Naive B cell (primary cell): ENCODE data around the gene KLK8. TPM values are rescaled to one million over a fixed set of nuclear protein-coding genes. Genes with fewer than 3 reads are reported as not detected.

Experiments used
- ATAC-seq, 2 donors: fragments of 150-1000 bp; cut with Tn5 transposase; 2 replicates each; pipeline ENCODE4 v1.10.0; 2021; ENCODE audit warnings: low read depth in 2 of 2, mild to moderate bottlenecking in 2 of 2, moderate library complexity in 2 of 2
- DNase-seq: peaks from one replicate; pipeline ENCODE4 v3.0.0; 2022
- H3K27ac Mint-ChIP-seq, 6 donors: one replicate each; pipeline ENCODE4 v1.8.0; 2020 to 2022; ENCODE audit warnings: mild to moderate bottlenecking in 6 of 6, mixed read lengths in 6 of 6, moderate library complexity in 5 of 6, inconsistent platforms in 2 of 6
- H3K27me3 Mint-ChIP-seq, 3 donors: one replicate each; pipeline ENCODE4 v1.8.0; 2021 to 2022; ENCODE audit warnings: mixed read lengths in 3 of 3, mild to moderate bottlenecking in 1 of 3
- H3K36me3 Mint-ChIP-seq, 2 donors: one replicate each; pipeline ENCODE4 v1.8.0; 2020 to 2022; ENCODE audit warnings: mixed read lengths in 2 of 2, inconsistent platforms in 1 of 2, mild to moderate bottlenecking in 1 of 2
- H3K4me1 Mint-ChIP-seq, 3 donors: one replicate each; pipeline ENCODE4 v1.8.0; 2020 to 2022; ENCODE audit warnings: mixed read lengths in 3 of 3, inconsistent platforms in 1 of 3, mild to moderate bottlenecking in 1 of 3, moderate library complexity in 1 of 3
- H3K4me3 Mint-ChIP-seq, 8 donors: one replicate each; pipeline ENCODE4 v1.8.0; 2020 to 2022; ENCODE audit warnings: mild to moderate bottlenecking in 8 of 8, mixed read lengths in 8 of 8, moderate library complexity in 8 of 8, inconsistent platforms in 2 of 8
- H3K9me3 Mint-ChIP-seq, 7 donors: one replicate each; pipeline ENCODE4 v1.8.0; 2020 to 2022; ENCODE audit warnings: mixed read lengths in 7 of 7, mild to moderate bottlenecking in 5 of 7, inconsistent platforms in 2 of 7, moderate library complexity in 1 of 7
- polyA plus RNA-seq, 6 donors: library from polyadenylated mRNA; unstranded; fragments of 300-500 nt; fragmentation: Illumina TruSeq; gene quantifications; one replicate each; pipeline ENCODE4 v1.2.3, GENCODE V29; 2021; ENCODE audit warnings: low read depth in 6 of 6

The KLK8 gene
- polyA plus RNA-seq, 6 donors from 2014 or later: not detected

- Mint-ChIP-seq H3K4me1 (peaks cover 0 to 4% (median 0%) of the 10 kb centered on the region in 3 donors), H3K36me3 (peaks cover 9 to 16% of the 10 kb centered on the region in 2 donors), H3K4me3 (peak overlapping the region in 1 of 8 donors; percentile 65), H3K27me3 (peaks cover 14 to 66% (median 43%) of the 10 kb centered on the region in 3 donors), H3K27ac (no peak overlapping the region), H3K9me3 (peaks cover 7 to 18% (median 9%) of the 10 kb centered on the region in 7 donors)
- ATAC-seq: no peak
- no peak for DNase-seq
Observed at GRCh38 chr19:50949861-50950260, 51.5 kb downstream of the KLK8 start.

GRCh38 chr19:50947123-50947522, 54.3 kb downstream of the KLK8 start:
- peaks cover 13 to 71% (median 45%) of the 10 kb centered on the region in 3 donors for H3K27me3 Mint-ChIP-seq

More at GRCh38 chr19:50947123-50947522, 54.3 kb downstream of the KLK8 start:
- Mint-ChIP-seq H3K4me3 (no peak overlapping the region), H3K9me3 (peaks cover 9 to 22% (median 12%) of the 10 kb centered on the region in 7 donors), H3K4me1 (no peaks in the 10 kb centered on the region), H3K27ac (no peak overlapping the region), H3K36me3 (peaks cover 5 to 35% of the 10 kb centered on the region in 2 donors)
- DNase-seq (no peak), ATAC-seq (no peak)

Other genes starting within 250 kb of the KLK8 start
- gene GPR32, start 231.1 kb downstream of the KLK8 start, polyA plus RNA-seq: not detected
- gene ACP4, start 211.2 kb downstream of the KLK8 start, polyA plus RNA-seq: not detected
- gene KLK1, start 177.8 kb downstream of the KLK8 start, polyA plus RNA-seq: 1 to 10 TPM; 1.2 to 6.7 (median 2.0) TPM
- gene KLK15, start 168.0 kb downstream of the KLK8 start, polyA plus RNA-seq: not detected
- gene KLK3, start 146.7 kb downstream of the KLK8 start, polyA plus RNA-seq: not detected
- gene KLK2, start 128.2 kb downstream of the KLK8 start, polyA plus RNA-seq: under 1 TPM in 2 of 6 donors, not detected in 4; 0.36 to 0.47 TPM
- gene KLK4, start 90.2 kb downstream of the KLK8 start, polyA plus RNA-seq: under 1 TPM in 1 of 6 donors, not detected in 5; 0.56 TPM
- gene KLK5, start 48.6 kb downstream of the KLK8 start, polyA plus RNA-seq: not detected
- gene KLK6, start 32.0 kb downstream of the KLK8 start, polyA plus RNA-seq: not detected
- not detected for gene KLK7, start 17.7 kb downstream of the KLK8 start, polyA plus RNA-seq
- not detected for gene KLK10, start 18.1 kb upstream of the KLK8 start, polyA plus RNA-seq
- gene KLK11, start 25.0 kb upstream of the KLK8 start, polyA plus RNA-seq: not detected
- gene KLK12, start 33.4 kb upstream of the KLK8 start, polyA plus RNA-seq: not detected
- not detected for gene KLK13, start 63.5 kb upstream of the KLK8 start, polyA plus RNA-seq
- under 1 TPM in 1 of 6 donors, not detected in 5; 0.49 TPM for gene KLK14, start 81.3 kb upstream of the KLK8 start, polyA plus RNA-seq
- gene CTU1, start 106.8 kb upstream of the KLK8 start, polyA plus RNA-seq: 1 to 10 TPM; 1.8 to 5.6 (median 4.2) TPM
- gene SIGLEC9, start 123.3 kb upstream of the KLK8 start, polyA plus RNA-seq: 1 to 10 TPM in 1 of 6 donors, under 1 TPM in 1, not detected in 4; 0.25 to 1.3 TPM
- under 1 TPM in 3 of 6 donors, not detected in 3; 0.22 to 0.32 (median 0.23) TPM for gene SIGLEC7, start 140.7 kb upstream of the KLK8 start, polyA plus RNA-seq
- 1 to 10 TPM in 1 of 6 donors, under 1 TPM in 3, not detected in 2; 0.60 to 3.6 (median 0.85) TPM for gene CD33, start 223.5 kb upstream of the KLK8 start, polyA plus RNA-seq
- not detected for gene SIGLECL1, start 249.5 kb upstream of the KLK8 start, polyA plus RNA-seq